K562 (cell line): ENCODE measurements around the gene CAMK2G. TPM values are rescaled to one million over a fixed set of nuclear protein-coding genes. Genes with fewer than 3 reads are reported as not detected.
A peak's percentile ranks its signal among the peaks of the same experiment; 100 is the strongest.

Experiments used
- ATAC-seq: fragments of 200-7000 bp; cut with Tn5 transposase; 3 replicates; pipeline ENCODE4 v1.9.1; 2020; ENCODE audit warnings: moderate library complexity
- BruUV-seq: library from RNA; stranded (reverse); fragments of 400-500 nt; replicated peaks from 2 replicates; lab custom pipeline; 2021; lab: Mats Ljungman, UMichigan
- CTCF ChIA-PET: fragments of 300-600 bp; formaldehyde crosslinking; extraction: SDS; loops from one replicate; lab custom pipeline; 2021; ENCODE audit warnings: low intra/inter-chr PET ratio; lab: Yijun Ruan, JAX
- POLR2A ChIA-PET: fragments of 300-600, 350-650 bp; sonication (Branson Sonifier 250); formaldehyde crosslinking; extraction: SDS; loops from one replicate; lab custom pipeline; 2021; ENCODE audit warnings: antibody characterized with exemption, inconsistent platforms; lab: Yijun Ruan, JAX
- DNase-seq, 4 experiments: peaks; one replicate each; pipeline versions ENCODE4 v3.0.0 to v3.0.0-alpha.2; 2011 to 2018; ENCODE audit warnings: low spot score in 3 of 4, mixed read lengths in 3 of 4; ENCODE audit errors: extremely low read depth in 1 of 4
- FAIRE-seq: peaks from 2 replicates; lab custom pipeline; 2011; peaks lifted over from hg19 to GRCh38; lab: Jason Lieb, UNC
- H2AFZ ChIP-seq: 2 replicates; pipeline ENCODE4 v1.6.0; 2011; ENCODE audit warnings: low read depth, low read length, control low read depth, inconsistent platforms
- H3K27ac ChIP-seq: fragments of 200-600 bp; 3 replicates; pipeline ENCODE4 v1.8.0; 2011; ENCODE audit warnings: low read depth, mild to moderate bottlenecking, control low read depth, inconsistent platforms, low read length, moderate library complexity, mixed read lengths; ENCODE audit errors: extremely low read depth
- H3K27me3 ChIP-seq, 2 experiments: fragments of 300-600 bp in 1 of 2; 2 replicates in 1 of 2; 3 replicates in 1 of 2; pipeline versions ENCODE4 v1.6.0 to v1.8.0; 2011; ENCODE audit warnings: inconsistent platforms in 2 of 2, low read length in 2 of 2, mild to moderate bottlenecking in 1 of 2, mixed read lengths in 1 of 2, moderate library complexity in 1 of 2; ENCODE audit not compliant: control insufficient read depth in 2 of 2, insufficient read depth in 2 of 2
- H3K36me3 ChIP-seq: fragments of 300-600 bp; 3 replicates; pipeline ENCODE4 v1.8.0; 2011; ENCODE audit warnings: mild to moderate bottlenecking, low read length, inconsistent platforms; ENCODE audit not compliant: control insufficient read depth, insufficient read depth
- H3K4me1 ChIP-seq, 2 experiments: fragments of 200-600 bp in 1 of 2; replicated peaks in 1 of 2; 2 replicates in 1 of 2; 3 replicates in 1 of 2; pipeline versions ENCODE4 v1.5.1 to v1.8.0; 2011; ENCODE audit warnings: inconsistent platforms in 2 of 2, low read length in 2 of 2, mild to moderate bottlenecking in 1 of 2, mixed read lengths in 1 of 2, moderate library complexity in 1 of 2; ENCODE audit not compliant: control insufficient read depth in 2 of 2, insufficient read depth in 2 of 2
- H3K4me2 ChIP-seq: 2 replicates; pipeline ENCODE4 v1.6.1; 2011; ENCODE audit warnings: low read length, control low read depth, inconsistent platforms, mixed read lengths; ENCODE audit not compliant: insufficient read depth
- H3K4me3 ChIP-seq: fragments of 200-600 bp; sonication (generic), shearing (Covaris generic); 2 replicates; pipeline ENCODE4 v1.5.1; 2016; ENCODE audit warnings: control low read depth, inconsistent platforms
- H3K79me2 ChIP-seq: fragments of 200-600 bp; 3 replicates; pipeline ENCODE4 v1.8.0; 2011; ENCODE audit warnings: low read length, inconsistent platforms; ENCODE audit not compliant: control insufficient read depth, insufficient read depth
- H3K9ac ChIP-seq, 2 experiments: 2 replicates each; pipeline versions ENCODE4 v1.6.0 to v1.6.1; 2011; ENCODE audit warnings: low read depth in 2 of 2, low read length in 2 of 2, control low read depth in 1 of 2, inconsistent platforms in 1 of 2, mild to moderate bottlenecking in 1 of 2, mixed read lengths in 1 of 2; ENCODE audit not compliant: insufficient read depth in 1 of 2
- H3K9me1 ChIP-seq: one replicate; pipeline ENCODE4 v1.6.0; 2011; ENCODE audit warnings: inconsistent platforms, mild to moderate bottlenecking, low read length, moderate library complexity; ENCODE audit not compliant: control insufficient read depth, insufficient read depth
- H3K9me3 ChIP-seq: replicated peaks from 2 replicates; pipeline ENCODE4 v1.5.1; 2011; ENCODE audit warnings: low read depth, low read length, inconsistent platforms; ENCODE audit not compliant: control insufficient read depth, insufficient read depth
- H4K20me1 ChIP-seq: replicated peaks from 2 replicates; pipeline ENCODE4 v1.6.1; 2011; ENCODE audit warnings: low read length, inconsistent platforms, mixed read lengths; ENCODE audit not compliant: control insufficient read depth, insufficient read depth
- CBFA2T3 ChIP-seq: fragments of 450-650 bp; IDR thresholded peaks from 2 replicates; pipeline ENCODE4 v1.6.1; 2017
- IFI16 ChIP-seq: fragments of 250-450 bp; sonication (Bioruptor Pico); IDR thresholded peaks from 2 replicates; pipeline ENCODE4 v2.1.2; 2022; ENCODE audit warnings: mild to moderate bottlenecking, inconsistent platforms
- MAX ChIP-seq: sonication (generic); formaldehyde crosslinking; IDR thresholded peaks from 2 replicates; pipeline ENCODE4 v1.9.0; 2022; ENCODE audit warnings: mild to moderate bottlenecking, missing genetic modification reagents
- MEF2D ChIP-seq: conservative IDR thresholded peaks from 2 replicates; pipeline ENCODE4 v1.6.1; 2016; ENCODE audit warnings: low read depth, missing genetic modification characterization, missing compliant biosample characterization
- TAL1 ChIP-seq: fragments of 450-650 bp; IDR thresholded peaks from 2 replicates; pipeline ENCODE4 v1.6.1; 2016; ENCODE audit warnings: mild to moderate bottlenecking
- WGBS: fragments of 100-300 bp; shearing (Covaris generic); methylation state at CpG from one replicate; pipeline ENCODE4 v1.1.6; 2016; ENCODE audit warnings: low coverage, mixed read lengths; ENCODE audit not compliant: insufficient coverage; ENCODE audit errors: missing lambda C conversion rate; 5-methylcytosine and 5-hydroxymethylcytosine counted together
- in situ Hi-C: fragments of 300-500 bp; cut with MboI; formaldehyde crosslinking; loops from 4 replicates; pipeline ENCODE4 v1.15.0; 2018; ENCODE audit warnings: inconsistent platforms, mixed read lengths
- intact Hi-C: fragments of 100-400 bp; cut with micrococcal nuclease; formaldehyde crosslinking; loops from 2 replicates; pipeline ENCODE4 v1.14.2; 2022
- polyA plus RNA-seq, 8 experiments: library from polyadenylated mRNA; depleted of rRNA in 4 of 8; stranded (reverse) in 5 of 8; unstranded in 3 of 8; fragments of >200 nt; fragmentation: Nextera tagmentation in 2 of 8; fragmentation: Illumina TruSeq in 1 of 8; extraction: Ambion mirVana in 2 of 8; extraction: Trizol in 1 of 8; gene quantifications; 2 replicates each; pipeline versions ENCODE4 v1.2.1 to v1.2.3, GENCODE V29; 2011 to 2014; ENCODE audit warnings: inconsistent platforms in 1 of 8, missing spikeins in 1 of 8
- total RNA-seq, 7 experiments: library from RNA; depleted of rRNA in 6 of 7; stranded (reverse); fragments of >200 nt in 6 of 7; fragmentation: Illumina TruSeq in 2 of 7; extraction: Trizol in 2 of 7; gene quantifications; 2 replicates each; pipeline versions ENCODE4 v1.2.1 to v1.2.3, GENCODE V29; 2011 to 2021; ENCODE audit warnings: low replicate concordance in 1 of 7

Gene CAMK2G
- total and polyA plus RNA-seq, 9 of the 15 experiments (the other 6 are each of a cell fraction or from before 2014, with no cell fraction given) = 9.0 to 37.9 (median 32.6) TPM

GRCh38 chr10:73824146-73824725 is 50.1 kb downstream of the CAMK2G start:
- H3K4me2 ChIP-seq = no peak overlapping the region
- no peak overlapping the region for H3K4me3 ChIP-seq
- no peak overlapping the region for H2AFZ ChIP-seq
- TF ChIP-seq MEF2D (tag) (no peak), MAX (0 out of 2 replicates have a peak, but pooled peaks have one; percentile 25)
- no peaks in the 10 kb centered on the region for H3K79me2 ChIP-seq
- H3K9ac ChIP-seq = no peak overlapping the region
- H3K4me1 ChIP-seq = peaks cover 5 to 22% of the 10 kb centered on the region in 2 experiments; a peak in 4 of 5 replicates
- no peaks in the 10 kb centered on the region for H3K9me1 ChIP-seq
- H3K36me3 ChIP-seq = peaks cover 37% of the 10 kb centered on the region; the same call in 2 of the 3 replicates
- 95% methylated on average over 14 of the region's 14 CpGs for WGBS
- BruUV-seq = no TSS peak
- ChIA-PET CTCF (no interaction called here), POLR2A (interaction anchor here (0.9 kb wide), 2 partner anchors 45 to 54 kb away, joined by 4 to 5 read pairs; no protein-coding TSS in a partner anchor)
- no peak for ATAC-seq
- no peak for DNase-seq
- intact Hi-C loops (no loop called here), in situ Hi-C loops (no loop called here)
- H3K27ac ChIP-seq = no peak overlapping the region
- FAIRE-seq = no peak
- no peaks in the 10 kb centered on the region for H3K27me3 ChIP-seq
- no peaks in the 10 kb centered on the region for H3K9me3 ChIP-seq
- H4K20me1 ChIP-seq = no peaks in the 10 kb centered on the region

GRCh38 chr10:73823391-73823790 is 51.0 kb downstream of the CAMK2G start:
- Histone ChIP-seq H3K4me2 (no peak overlapping the region), H2AFZ (no peak overlapping the region), H3K4me1 (peaks cover 13 to 31% of the 10 kb centered on the region in 2 experiments; a peak in 4 of 5 replicates), H3K9ac (no peak overlapping the region), H3K4me3 (no peak overlapping the region), H3K9me3 (no peaks in the 10 kb centered on the region), H3K9me1 (no peaks in the 10 kb centered on the region), H3K27me3 (no peaks in the 10 kb centered on the region), H3K36me3 (peaks cover 37% of the 10 kb centered on the region; the same call in 2 of the 3 replicates), H4K20me1 (no peaks in the 10 kb centered on the region), H3K79me2 (no peaks in the 10 kb centered on the region), H3K27ac (no peak overlapping the region)
- FAIRE-seq (no peak), DNase-seq (no peak), ATAC-seq (no peak)
- intact Hi-C loops = no loop called here
- POLR2A ChIA-PET = interaction anchor here (0.9 to 1.7 kb wide), 3 partner anchors 8 to 54 kb away, joined by 3 to 6 read pairs (median 4); no protein-coding TSS in a partner anchor
- TF ChIP-seq CBFA2T3 = peak; percentile 57; the same call in 1 of the 2 replicates
- no peak for TF ChIP-seq IFI16 (CRISPR knock-in tag)
- TF ChIP-seq TAL1 = peak; percentile 30; the same call in 1 of the 2 replicates
- in situ Hi-C loops = no loop called here
- no TSS peak for BruUV-seq
- WGBS = 61% methylated on average over 7 of the region's 7 CpGs
- CTCF ChIA-PET = no interaction called here
